ENCODE measurements around the gene TBC1D22A. TPM values are rescaled to one million over a fixed set of nuclear protein-coding genes. Genes with fewer than 3 reads are reported as not detected.

The TBC1D22A gene
- polyA plus RNA-seq, 1 of the 3 experiments (the other 2 are of a cell fraction): 16.5 TPM

- TF ChIP-seq, protein P1, sequence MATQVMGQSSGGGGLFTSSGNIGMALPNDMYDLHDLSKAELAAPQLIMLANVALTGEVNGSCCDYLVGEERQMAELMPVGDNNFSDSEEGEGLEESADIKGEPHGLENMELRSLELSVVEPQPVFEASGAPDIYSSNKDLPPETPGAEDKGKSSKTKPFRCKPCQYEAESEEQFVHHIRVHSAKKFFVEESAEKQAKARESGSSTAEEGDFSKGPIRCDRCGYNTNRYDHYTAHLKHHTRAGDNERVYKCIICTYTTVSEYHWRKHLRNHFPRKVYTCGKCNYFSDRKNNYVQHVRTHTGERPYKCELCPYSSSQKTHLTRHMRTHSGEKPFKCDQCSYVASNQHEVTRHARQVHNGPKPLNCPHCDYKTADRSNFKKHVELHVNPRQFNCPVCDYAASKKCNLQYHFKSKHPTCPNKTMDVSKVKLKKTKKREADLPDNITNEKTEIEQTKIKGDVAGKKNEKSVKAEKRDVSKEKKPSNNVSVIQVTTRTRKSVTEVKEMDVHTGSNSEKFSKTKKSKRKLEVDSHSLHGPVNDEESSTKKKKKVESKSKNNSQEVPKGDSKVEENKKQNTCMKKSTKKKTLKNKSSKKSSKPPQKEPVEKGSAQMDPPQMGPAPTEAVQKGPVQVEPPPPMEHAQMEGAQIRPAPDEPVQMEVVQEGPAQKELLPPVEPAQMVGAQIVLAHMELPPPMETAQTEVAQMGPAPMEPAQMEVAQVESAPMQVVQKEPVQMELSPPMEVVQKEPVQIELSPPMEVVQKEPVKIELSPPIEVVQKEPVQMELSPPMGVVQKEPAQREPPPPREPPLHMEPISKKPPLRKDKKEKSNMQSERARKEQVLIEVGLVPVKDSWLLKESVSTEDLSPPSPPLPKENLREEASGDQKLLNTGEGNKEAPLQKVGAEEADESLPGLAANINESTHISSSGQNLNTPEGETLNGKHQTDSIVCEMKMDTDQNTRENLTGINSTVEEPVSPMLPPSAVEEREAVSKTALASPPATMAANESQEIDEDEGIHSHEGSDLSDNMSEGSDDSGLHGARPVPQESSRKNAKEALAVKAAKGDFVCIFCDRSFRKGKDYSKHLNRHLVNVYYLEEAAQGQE (IDR thresholded peaks at IDR 0.05; ENCODE audit: low read depth, low read length): no peak
- TF ChIP-seq MXI1 (IDR thresholded peaks at IDR 0.05; ENCODE audit: low read depth, low read length) (no peak), JUND (IDR thresholded peaks at IDR 0.05) (no peak), EZH2phosphoT487 (IDR thresholded peaks at IDR 0.05; ENCODE audit: borderline replicate concordance, low read depth) (no peak), RAD21 (IDR thresholded peaks at IDR 0.05; ENCODE audit: low read length) (no peak), SMC3 (IDR thresholded peaks at IDR 0.05; ENCODE audit: low read depth, low read length) (no peak), POLR2AphosphoS5 (IDR thresholded peaks at IDR 0.05; ENCODE audit: low read depth, low read length) (no peak), EP300 (IDR thresholded peaks at IDR 0.05; ENCODE audit: borderline replicate concordance in 1 of 2, low read depth in 1 of 2, low read length in 1 of 2) (no peak), FOXM1 (IDR thresholded peaks at IDR 0.05; ENCODE audit: low read depth) (no peak), FOSL2 (IDR thresholded peaks at IDR 0.05; ENCODE audit: borderline replicate concordance, low read depth) (no peak)
- TF ChIP-seq, protein P2, sequence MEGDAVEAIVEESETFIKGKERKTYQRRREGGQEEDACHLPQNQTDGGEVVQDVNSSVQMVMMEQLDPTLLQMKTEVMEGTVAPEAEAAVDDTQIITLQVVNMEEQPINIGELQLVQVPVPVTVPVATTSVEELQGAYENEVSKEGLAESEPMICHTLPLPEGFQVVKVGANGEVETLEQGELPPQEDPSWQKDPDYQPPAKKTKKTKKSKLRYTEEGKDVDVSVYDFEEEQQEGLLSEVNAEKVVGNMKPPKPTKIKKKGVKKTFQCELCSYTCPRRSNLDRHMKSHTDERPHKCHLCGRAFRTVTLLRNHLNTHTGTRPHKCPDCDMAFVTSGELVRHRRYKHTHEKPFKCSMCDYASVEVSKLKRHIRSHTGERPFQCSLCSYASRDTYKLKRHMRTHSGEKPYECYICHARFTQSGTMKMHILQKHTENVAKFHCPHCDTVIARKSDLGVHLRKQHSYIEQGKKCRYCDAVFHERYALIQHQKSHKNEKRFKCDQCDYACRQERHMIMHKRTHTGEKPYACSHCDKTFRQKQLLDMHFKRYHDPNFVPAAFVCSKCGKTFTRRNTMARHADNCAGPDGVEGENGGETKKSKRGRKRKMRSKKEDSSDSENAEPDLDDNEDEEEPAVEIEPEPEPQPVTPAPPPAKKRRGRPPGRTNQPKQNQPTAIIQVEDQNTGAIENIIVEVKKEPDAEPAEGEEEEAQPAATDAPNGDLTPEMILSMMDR (IDR thresholded peaks at IDR 0.05): no peak
These were observed 259.1 kb downstream of the TBC1D22A start (continued) for GRCh38 chr22:47021371-47022074.

DNA sequence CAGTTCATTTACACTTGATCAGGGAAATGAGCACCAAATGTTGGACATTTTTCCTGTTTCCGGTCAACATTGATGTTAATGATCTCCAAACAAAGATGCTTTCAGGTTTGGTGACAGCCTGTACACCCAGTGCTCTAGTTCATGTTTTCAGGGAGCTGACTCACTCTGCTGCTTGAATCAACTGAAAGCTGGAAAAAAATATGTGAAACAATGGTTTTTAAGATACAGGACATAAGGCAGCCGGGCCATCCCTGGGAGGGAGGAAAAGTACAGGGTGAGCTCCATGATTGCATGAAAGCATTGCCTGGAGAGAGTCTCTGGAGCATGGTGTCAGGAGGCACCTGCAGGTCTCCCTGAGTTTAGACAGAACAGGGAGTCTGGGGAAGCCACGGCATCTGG, 259.6 kb downstream of the TBC1D22A start:
- Histone ChIP-seq H3K36me3 (replicated peaks in 1 of 2; ENCODE audit: control insufficient read depth in 1 of 2, insufficient read depth in 2 of 2, low read length in 1 of 2) (no peaks in the 10 kb centered on the region), H3K9me2 (no peaks in the 10 kb centered on the region), H3K9me3 (no peaks in the 10 kb centered on the region), H3K4me1 (ENCODE audit: control insufficient read depth in 1 of 2, insufficient read depth in 2 of 2, low read depth in 1 of 2, low read length in 1 of 2) (no peaks in the 10 kb centered on the region; a peak in 1 of 4 replicates), H3K79me2 (ENCODE audit: insufficient read depth) (no peaks in the 10 kb centered on the region), H2AFZ (ENCODE audit: low read depth) (no peak overlapping the region), H3K27ac (ENCODE audit: low read depth in 2 of 2, low read length in 1 of 2) (no peak overlapping the region), H3K9ac (no peak overlapping the region), H3K4me2 (no peak overlapping the region), H3K4me3 (ENCODE audit: low read depth in 2 of 2, low read length in 1 of 2) (no peak overlapping the region), H3F3A (replicated peaks; ENCODE audit: insufficient read depth) (no peaks in the 10 kb centered on the region), H3K27me3 (ENCODE audit: insufficient read depth) (no peaks in the 10 kb centered on the region), H4K20me1 (ENCODE audit: insufficient read depth) (no peaks in the 10 kb centered on the region)
- ChIA-PET POLR2A (no interaction called here), CTCF (interaction anchor here (0.6 kb wide), 1 partner anchor 166 kb away, joined by 3 read pairs; no protein-coding TSS in a partner anchor)
- no peak for DNase-seq
- 95% methylated on average over 3 of the region's 3 CpGs for WGBS (ENCODE audit: low lambda C conversion rate)
- TF ChIP-seq POLR2AphosphoS5 (IDR thresholded peaks at IDR 0.05; ENCODE audit: low read depth, low read length) (no peak), EP300 (IDR thresholded peaks at IDR 0.05; ENCODE audit: borderline replicate concordance in 1 of 2, low read depth in 1 of 2, low read length in 1 of 2) (no peak), RFX5 (IDR thresholded peaks at IDR 0.05; ENCODE audit: low read length) (no peak), USF1 (IDR thresholded peaks at IDR 0.05; ENCODE audit: borderline replicate concordance, low read depth) (no peak), TAF1 (IDR thresholded peaks at IDR 0.05; ENCODE audit: borderline replicate concordance, low read depth, low read length) (no peak), MXI1 (IDR thresholded peaks at IDR 0.05; ENCODE audit: low read depth, low read length) (no peak), TCF12 (IDR thresholded peaks at IDR 0.05) (no peak), PBX3 (IDR thresholded peaks at IDR 0.05) (no peak), SIN3A (IDR thresholded peaks at IDR 0.05; ENCODE audit: borderline replicate concordance, low read depth, low read length) (no peak), RXRA (IDR thresholded peaks at IDR 0.05; ENCODE audit: borderline replicate concordance, low read depth) (no peak)
- TF ChIP-seq, protein P3, sequence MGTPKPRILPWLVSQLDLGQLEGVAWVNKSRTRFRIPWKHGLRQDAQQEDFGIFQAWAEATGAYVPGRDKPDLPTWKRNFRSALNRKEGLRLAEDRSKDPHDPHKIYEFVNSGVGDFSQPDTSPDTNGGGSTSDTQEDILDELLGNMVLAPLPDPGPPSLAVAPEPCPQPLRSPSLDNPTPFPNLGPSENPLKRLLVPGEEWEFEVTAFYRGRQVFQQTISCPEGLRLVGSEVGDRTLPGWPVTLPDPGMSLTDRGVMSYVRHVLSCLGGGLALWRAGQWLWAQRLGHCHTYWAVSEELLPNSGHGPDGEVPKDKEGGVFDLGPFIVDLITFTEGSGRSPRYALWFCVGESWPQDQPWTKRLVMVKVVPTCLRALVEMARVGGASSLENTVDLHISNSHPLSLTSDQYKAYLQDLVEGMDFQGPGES (IDR thresholded peaks at IDR 0.05; ENCODE audit: low read depth, low read length): no peak
- TF ChIP-seq, protein P2 (IDR thresholded peaks at IDR 0.05): no peak
